Ovary (tissue), 9 donors: ENCODE data around the gene CASP1. TPM values are rescaled to one million over a fixed set of nuclear protein-coding genes. Genes with fewer than 3 reads are reported as not detected.

Experiments used
- DNase-seq, 5 donors: peaks; one replicate each; pipeline ENCODE4 v3.0.0-alpha.2; 2019 to 2020
- H3K27ac ChIP-seq, 2 donors: fragments of 200-600 bp; one replicate each; pipeline versions ENCODE4 v1.5.1 to v1.8.0; 2019 to 2022
- H3K27me3 ChIP-seq: fragments of 200-600 bp; one replicate; pipeline ENCODE4 v1.8.0; 2022
- H3K36me3 ChIP-seq: fragments of 200-600 bp; sonication (generic); one replicate; pipeline ENCODE4 v1.5.1; 2019
- H3K4me1 ChIP-seq: one replicate; pipeline ENCODE4 v1.8.1; 2013; ENCODE audit warnings: mild to moderate bottlenecking, moderate library complexity; ENCODE audit not compliant: insufficient read depth
- H3K4me3 ChIP-seq: fragments of 200-600 bp; sonication (generic); one replicate; pipeline ENCODE4 v1.5.1; 2017
- H3K9me3 ChIP-seq, 2 donors: fragments of 200-600 bp in 1 of 2; sonication (generic) in 1 of 2; one replicate each; pipeline versions ENCODE4 v1.5.1 to v1.8.1; 2013 to 2019; ENCODE audit warnings: mild to moderate bottlenecking in 1 of 2, moderate library complexity in 1 of 2
- EP300 ChIP-seq: sonication (generic); formaldehyde crosslinking; IDR thresholded peaks from one replicate; pipeline ENCODE4 v1.6.1; 2017; ENCODE audit warnings: antibody characterized with exemption
- POLR2A ChIP-seq: fragments of 450-650 bp; IDR thresholded peaks from one replicate; pipeline ENCODE4 v1.6.1; 2017; ENCODE audit warnings: antibody characterized with exemption, mild to moderate bottlenecking, moderate library complexity
- WGBS, 3 donors: extraction: QIAGEN DNeasy Blood & Tissue Kit in 1 of 3; methylation state at CpG; one replicate each; pipeline versions ENCODE4 v1.1.5 to v1.1.7; 2013 to 2017; 5-methylcytosine and 5-hydroxymethylcytosine counted together
- intact Hi-C, 4 donors: fragments of 100-400 bp; cut with DNase I; formaldehyde crosslinking; loops; one replicate each; pipeline versions ENCODE4 v1.11.0 to v1.15.1; 2022 to 2023
- polyA plus RNA-seq, 2 donors: library from polyadenylated mRNA; stranded (reverse); fragments of 200-250 nt in 1 of 2; fragments of 350-450 nt in 1 of 2; fragmentation: Illumina TruSeq in 1 of 2; extraction: RNeasy Lipid Tissue Mini Kit (QIAGEN cat#74804) in 1 of 2; gene quantifications; one replicate each; pipeline ENCODE4 v1.2.3, GENCODE V29; 2013 to 2014
- total RNA-seq, 7 donors: library from RNA; depleted of rRNA in 2 of 7; stranded (reverse); fragments of >200 nt in 2 of 7; fragmentation: NEBNext Ultra II Directional in 3 of 7; extraction: Animal tissue kit (Norgen Biotek cat#: 25700) in 3 of 7; gene quantifications; one replicate each; pipeline versions ENCODE4 v1.1.0 to v1.2.4, GENCODE V29; 2016 to 2023
- TF ChIP-seq, protein P1 (sequence below), 3 donors: fragments of 450-650 bp in 2 of 3; fragments of 200-600 bp in 1 of 3; IDR thresholded peaks; one replicate each; pipeline versions ENCODE4 v1.5.1 to v1.8.0; 2016 to 2022; ENCODE audit warnings: antibody characterized with exemption in 3 of 3, mild to moderate bottlenecking in 1 of 3
- donor health status: DM: no; HTN: no; CAD: no; lungs with moderate emphysema.
- donor health status: DM: no; HTN: no; CAD: no.
- donor health status: Bipolar disorder and iron deficiency.
- donor health status: DM: yes; HTN: yes; CAD: no.
- donor health status: DM: no; HTN: no; CAD: no.
- donor health status: DM: yes; HTN: yes; CAD: no.

Gene CASP1
- total and polyA plus RNA-seq, 9 donors, result 4.2 to 24.7 (median 12.9) TPM

DNA sequence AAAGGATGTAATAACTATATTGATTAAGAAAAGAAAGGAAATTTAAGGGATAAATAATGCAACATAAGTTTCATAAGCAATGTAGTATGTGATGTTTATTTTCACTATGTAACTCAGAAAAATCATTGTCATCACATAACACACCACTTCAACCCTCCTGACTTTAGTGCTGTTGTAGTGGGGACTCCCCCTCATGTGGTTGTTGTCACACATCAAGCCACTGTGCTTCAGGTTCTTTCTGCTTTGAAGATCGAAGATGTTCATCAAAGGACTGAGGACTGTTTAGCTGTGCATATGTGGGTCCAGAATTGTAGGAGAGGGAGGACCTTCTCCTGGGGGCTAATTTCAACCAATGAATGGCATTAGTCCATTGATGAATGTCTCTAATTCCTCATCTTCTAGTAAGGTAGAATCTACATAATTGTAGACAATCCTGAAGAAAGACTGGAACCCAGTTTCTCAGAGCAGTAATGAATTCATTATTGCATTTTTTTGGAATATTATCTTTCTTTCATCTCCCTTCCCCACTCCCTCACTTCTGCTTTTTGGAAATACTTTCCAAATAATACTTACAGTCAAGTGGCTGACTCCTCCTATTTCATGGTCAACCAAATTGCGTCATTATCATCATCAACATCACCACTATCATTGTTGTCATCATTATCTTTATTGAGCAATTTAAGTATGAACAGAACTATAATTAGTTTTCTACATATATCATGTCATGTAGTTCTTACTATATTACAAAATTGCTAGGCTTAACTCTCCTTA lies 20.0 kb upstream of the CASP1 start:
- TF ChIP-seq POLR2A, result no peak
- no peak for TF ChIP-seq EP300
- TF ChIP-seq, protein P1, sequence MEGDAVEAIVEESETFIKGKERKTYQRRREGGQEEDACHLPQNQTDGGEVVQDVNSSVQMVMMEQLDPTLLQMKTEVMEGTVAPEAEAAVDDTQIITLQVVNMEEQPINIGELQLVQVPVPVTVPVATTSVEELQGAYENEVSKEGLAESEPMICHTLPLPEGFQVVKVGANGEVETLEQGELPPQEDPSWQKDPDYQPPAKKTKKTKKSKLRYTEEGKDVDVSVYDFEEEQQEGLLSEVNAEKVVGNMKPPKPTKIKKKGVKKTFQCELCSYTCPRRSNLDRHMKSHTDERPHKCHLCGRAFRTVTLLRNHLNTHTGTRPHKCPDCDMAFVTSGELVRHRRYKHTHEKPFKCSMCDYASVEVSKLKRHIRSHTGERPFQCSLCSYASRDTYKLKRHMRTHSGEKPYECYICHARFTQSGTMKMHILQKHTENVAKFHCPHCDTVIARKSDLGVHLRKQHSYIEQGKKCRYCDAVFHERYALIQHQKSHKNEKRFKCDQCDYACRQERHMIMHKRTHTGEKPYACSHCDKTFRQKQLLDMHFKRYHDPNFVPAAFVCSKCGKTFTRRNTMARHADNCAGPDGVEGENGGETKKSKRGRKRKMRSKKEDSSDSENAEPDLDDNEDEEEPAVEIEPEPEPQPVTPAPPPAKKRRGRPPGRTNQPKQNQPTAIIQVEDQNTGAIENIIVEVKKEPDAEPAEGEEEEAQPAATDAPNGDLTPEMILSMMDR (IDR thresholded peaks at IDR 0.05), result no peak
- no peak overlapping the region for H3K27ac ChIP-seq
- H3K9me3 ChIP-seq, result no peaks in the 10 kb centered on the region
- no peak for DNase-seq
- intact Hi-C loops, result no loop called here
- no peaks in the 10 kb centered on the region for H3K27me3 ChIP-seq
- H3K36me3 ChIP-seq, result no peaks in the 10 kb centered on the region
- H3K4me1 ChIP-seq, result no peaks in the 10 kb centered on the region
- 63 to 94% (median 93%) methylated on average over 2 of the region's 2 CpGs for WGBS, 3 donors
- no peak overlapping the region for H3K4me3 ChIP-seq

DNA sequence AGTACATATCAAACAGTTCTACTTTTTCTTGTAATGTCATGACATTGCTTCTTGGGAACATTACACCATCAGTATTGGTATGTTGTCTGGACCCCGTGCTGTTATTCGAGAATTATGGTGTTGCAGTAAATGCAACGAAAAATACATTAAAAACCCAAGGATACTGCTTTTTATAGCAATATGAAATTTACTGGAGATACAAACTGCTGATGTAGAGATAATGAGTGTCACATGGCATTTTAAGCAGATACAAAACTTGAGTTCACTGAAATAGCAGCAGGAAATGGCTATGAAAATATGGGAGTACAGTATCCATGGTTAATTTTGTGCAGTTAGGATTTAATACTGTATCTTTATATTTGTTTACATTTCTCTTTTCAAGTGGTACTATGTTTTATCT lies 17.5 kb upstream of the CASP1 start:
- intact Hi-C loops, result no loop called here
- H3K4me3 ChIP-seq, result no peak overlapping the region

DNA sequence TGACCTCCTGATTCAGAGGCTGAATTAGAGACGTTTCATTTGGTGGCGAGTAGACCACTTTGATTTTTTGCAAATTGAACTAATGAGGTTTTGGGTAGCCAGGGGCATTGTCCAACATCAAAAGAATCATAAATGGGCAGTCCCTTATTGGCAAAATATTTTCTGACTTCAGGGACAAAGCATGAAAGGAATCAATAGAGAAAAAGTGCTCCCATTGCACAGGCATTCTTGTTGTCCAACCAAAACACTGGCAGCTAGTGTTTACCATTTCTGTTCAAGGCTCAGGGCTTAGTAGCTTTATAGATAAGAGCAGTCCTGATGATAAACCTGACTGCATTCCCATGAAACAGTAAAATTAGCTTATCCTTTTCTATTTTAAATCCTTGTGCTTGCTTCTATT lies 16.6 kb upstream of the CASP1 start:
- TF ChIP-seq, protein P1 (IDR thresholded peaks at IDR 0.05), result no peak
- TF ChIP-seq POLR2A, result no peak
- no peak for TF ChIP-seq EP300
- WGBS, 3 donors, result 60 to 88% (median 68%) methylated on average over 2 of the region's 2 CpGs
- Histone ChIP-seq H3K36me3 (no peaks in the 10 kb centered on the region), H3K4me3 (no peak overlapping the region), H3K27ac (no peak overlapping the region), H3K4me1 (peaks cover 2% of the 10 kb centered on the region), H3K27me3 (no peaks in the 10 kb centered on the region), H3K9me3 (no peaks in the 10 kb centered on the region)
- no peak for DNase-seq
- intact Hi-C loops, result no loop called here

More for the DNA sequence above, 17.5 kb upstream of the CASP1 start:
- TF ChIP-seq, protein P1 (IDR thresholded peaks at IDR 0.05), result no peak
- TF ChIP-seq EP300, result no peak
- no peak for TF ChIP-seq POLR2A
- no peak overlapping the region for H3K27ac ChIP-seq
- H3K36me3 ChIP-seq, result no peaks in the 10 kb centered on the region
- no peaks in the 10 kb centered on the region for H3K9me3 ChIP-seq
- 84 to 93% (median 88%) methylated on average over 3 of the region's 3 CpGs for WGBS, 3 donors
- no peaks in the 10 kb centered on the region for H3K4me1 ChIP-seq
- no peak for DNase-seq
- H3K27me3 ChIP-seq, result no peaks in the 10 kb centered on the region

DNA sequence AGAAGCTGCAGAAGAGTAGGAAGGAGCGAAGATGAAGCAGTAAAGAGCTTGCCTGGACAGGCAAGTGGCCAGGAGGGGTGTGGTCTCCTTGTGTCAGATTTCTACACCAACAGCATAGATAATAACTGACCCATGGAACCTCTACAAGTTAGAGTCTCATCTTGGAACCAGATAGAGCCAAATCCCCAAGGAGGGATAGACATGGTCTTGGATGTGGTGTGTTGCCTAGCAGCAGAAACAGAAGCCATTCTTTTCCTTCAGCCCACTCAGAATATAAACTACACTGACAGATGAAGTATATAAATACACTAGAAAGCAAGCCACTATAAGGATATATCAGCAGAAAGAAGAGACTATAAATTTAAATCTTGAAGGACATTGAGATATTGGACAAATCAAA lies 14.5 kb upstream of the CASP1 start:
- DNase-seq, result no peak
- WGBS, 3 donors, result 92 to 98% (median 96%) methylated on average over 1 of the region's 1 CpG
- no peak overlapping the region for H3K4me3 ChIP-seq
- H3K27me3 ChIP-seq, result no peaks in the 10 kb centered on the region
- no peaks in the 10 kb centered on the region for H3K9me3 ChIP-seq
- TF ChIP-seq EP300 (no peak), POLR2A (no peak)
- TF ChIP-seq, protein P1 (IDR thresholded peaks at IDR 0.05), result no peak
- H3K4me1 ChIP-seq, result peaks cover 3% of the 10 kb centered on the region
- intact Hi-C loops, result no loop called here
- no peaks in the 10 kb centered on the region for H3K36me3 ChIP-seq
- no peak overlapping the region for H3K27ac ChIP-seq
